VCaP (cell line): ENCODE data around the gene CRB1.

Experiments used
- H3K27ac ChIP-seq: fragments of 450-650 bp; 2 replicates; pipeline ENCODE4 v1.5.1; 2017
- TF ChIP-seq, protein P1 (sequence below): fragments of 450-650 bp; conservative IDR thresholded peaks from 2 replicates; pipeline ENCODE4 v1.5.1; 2017; ENCODE audit warnings: mild to moderate bottlenecking, moderate library complexity

CRB1 gene

DNA sequence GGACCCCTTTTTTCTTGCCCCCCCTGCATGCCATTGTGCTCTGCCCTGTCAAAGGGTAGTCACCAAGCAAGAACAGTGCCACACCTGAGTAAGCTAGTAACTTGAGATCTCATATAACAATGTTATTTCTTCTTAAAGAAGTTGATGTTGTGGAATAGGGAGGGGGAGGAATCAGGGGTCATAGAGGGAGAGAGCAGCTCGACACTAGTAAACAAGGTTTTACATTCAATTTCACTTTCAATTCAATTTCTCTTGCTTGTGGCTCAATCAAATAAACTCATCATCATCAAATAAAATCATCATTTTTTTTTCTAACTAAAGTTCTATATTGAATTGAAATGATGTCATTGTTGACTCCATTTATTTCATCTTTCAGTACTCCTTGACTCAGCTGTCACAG, 106.4 kb downstream of the CRB1 start:
- no peak overlapping the region for H3K27ac ChIP-seq
- TF ChIP-seq, protein P1, sequence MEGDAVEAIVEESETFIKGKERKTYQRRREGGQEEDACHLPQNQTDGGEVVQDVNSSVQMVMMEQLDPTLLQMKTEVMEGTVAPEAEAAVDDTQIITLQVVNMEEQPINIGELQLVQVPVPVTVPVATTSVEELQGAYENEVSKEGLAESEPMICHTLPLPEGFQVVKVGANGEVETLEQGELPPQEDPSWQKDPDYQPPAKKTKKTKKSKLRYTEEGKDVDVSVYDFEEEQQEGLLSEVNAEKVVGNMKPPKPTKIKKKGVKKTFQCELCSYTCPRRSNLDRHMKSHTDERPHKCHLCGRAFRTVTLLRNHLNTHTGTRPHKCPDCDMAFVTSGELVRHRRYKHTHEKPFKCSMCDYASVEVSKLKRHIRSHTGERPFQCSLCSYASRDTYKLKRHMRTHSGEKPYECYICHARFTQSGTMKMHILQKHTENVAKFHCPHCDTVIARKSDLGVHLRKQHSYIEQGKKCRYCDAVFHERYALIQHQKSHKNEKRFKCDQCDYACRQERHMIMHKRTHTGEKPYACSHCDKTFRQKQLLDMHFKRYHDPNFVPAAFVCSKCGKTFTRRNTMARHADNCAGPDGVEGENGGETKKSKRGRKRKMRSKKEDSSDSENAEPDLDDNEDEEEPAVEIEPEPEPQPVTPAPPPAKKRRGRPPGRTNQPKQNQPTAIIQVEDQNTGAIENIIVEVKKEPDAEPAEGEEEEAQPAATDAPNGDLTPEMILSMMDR, result no peak

GRCh38 chr1:197384471-197384870, 116.4 kb downstream of the CRB1 start:
- H3K27ac ChIP-seq, result 0 out of 2 replicates have a peak overlapping the region, but pooled peaks have one; percentile 36
- TF ChIP-seq, protein P1, result no peak

DNA sequence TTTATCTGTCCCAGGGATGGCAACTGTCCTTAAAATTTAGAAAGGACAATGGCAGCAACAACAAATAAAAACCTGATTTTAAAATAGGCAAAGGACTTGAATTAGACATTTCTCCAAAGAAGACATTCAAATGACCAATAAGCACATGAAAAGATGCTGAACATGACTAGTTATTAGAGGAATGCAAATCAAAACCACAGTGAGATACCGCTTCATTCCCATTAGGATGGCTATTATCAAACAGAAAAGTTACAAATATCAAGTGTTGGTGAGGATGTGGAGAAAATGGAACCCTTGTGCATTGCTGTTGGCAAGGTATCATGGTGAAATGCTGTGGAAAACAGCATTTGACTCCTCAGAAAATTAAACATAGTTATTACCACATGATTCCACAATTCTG, 120.7 kb downstream of the CRB1 start:
- TF ChIP-seq, protein P1, result no peak

GRCh38 chr1:197390856-197391255, 122.8 kb downstream of the CRB1 start:
- H3K27ac ChIP-seq, result no peak overlapping the region
- TF ChIP-seq, protein P1, result no peak

More for the DNA sequence above, 120.7 kb downstream of the CRB1 start:
- no peak overlapping the region for H3K27ac ChIP-seq

DNA sequence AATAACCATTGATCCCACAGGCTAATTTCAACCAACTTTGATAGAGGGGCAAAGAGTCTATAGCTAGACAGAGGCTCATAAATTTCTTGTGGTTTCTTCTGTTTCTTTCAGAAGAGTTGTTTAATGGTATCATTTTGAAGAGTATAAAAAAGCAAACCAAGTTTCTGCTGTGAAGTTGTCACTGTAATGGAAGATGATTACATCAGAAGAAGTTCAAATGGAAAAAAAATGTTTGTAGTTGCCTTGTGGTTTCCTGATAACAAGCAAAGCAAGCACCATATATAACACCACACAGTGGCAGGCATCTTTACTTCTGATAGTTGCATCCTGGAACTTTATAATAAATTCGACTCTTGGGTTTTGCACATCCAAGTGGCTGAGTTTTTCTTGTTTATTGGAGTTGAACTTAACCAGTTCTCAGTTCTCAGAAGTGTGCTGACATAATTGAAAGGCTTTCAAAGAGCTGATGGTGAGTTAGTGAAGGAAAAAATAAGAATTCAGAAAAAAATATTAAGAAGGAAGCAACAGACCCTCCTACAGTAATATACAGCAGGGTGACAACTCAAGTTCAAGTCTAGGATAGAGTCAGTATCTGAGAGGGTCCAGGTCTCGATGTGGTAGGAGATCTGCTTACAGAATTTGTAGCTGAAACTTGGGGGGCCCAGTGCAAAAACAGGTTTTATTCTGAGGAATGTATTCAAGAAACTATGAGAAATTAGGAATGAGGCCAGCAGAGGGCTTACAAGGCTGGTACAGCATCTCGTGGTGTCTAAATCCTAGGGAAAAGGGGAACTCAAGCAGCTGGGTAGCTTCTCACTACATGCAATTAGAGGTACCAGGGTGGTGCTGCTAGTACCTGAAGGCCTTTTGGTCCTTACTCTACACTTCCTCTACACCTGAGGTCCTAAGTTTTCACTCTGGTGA, 123.5 kb downstream of the CRB1 start:
- TF ChIP-seq, protein P1, result no peak
- no peak overlapping the region for H3K27ac ChIP-seq

DNA sequence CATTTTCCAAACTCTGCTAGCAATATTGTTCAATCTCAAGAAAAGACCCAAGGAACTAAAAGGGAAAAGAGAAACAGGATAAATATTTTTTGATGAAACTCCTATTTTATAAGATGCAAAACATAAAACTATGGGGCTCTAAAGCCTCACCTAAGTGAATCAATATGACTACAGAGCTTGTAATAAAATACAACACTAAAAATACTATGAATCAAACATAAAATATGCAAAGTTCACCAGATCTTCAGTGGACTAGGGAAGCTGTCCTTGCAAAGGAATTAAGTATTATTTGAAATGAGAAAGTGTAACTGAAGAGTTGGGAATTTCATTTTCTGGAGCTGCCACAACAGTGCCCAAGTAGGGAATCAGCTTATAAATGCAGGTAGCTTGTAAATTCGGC, 124.5 kb downstream of the CRB1 start:
- TF ChIP-seq, protein P1, result no peak
- H3K27ac ChIP-seq, result no peak overlapping the region

- TF ChIP-seq, protein P1, result no peak
- H3K27ac ChIP-seq, result no peak overlapping the region
Observed at GRCh38 chr1:197393105-197393504, 125.1 kb downstream of the CRB1 start.
